ENCODE measurements around the gene TIMM8A. TPM values are rescaled to one million over a fixed set of nuclear protein-coding genes. Genes with fewer than 3 reads are reported as not detected.

Gene TIMM8A, protein sequence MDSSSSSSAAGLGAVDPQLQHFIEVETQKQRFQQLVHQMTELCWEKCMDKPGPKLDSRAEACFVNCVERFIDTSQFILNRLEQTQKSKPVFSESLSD
- 4.8 and 5.7 TPM in 2 replicates for total RNA-seq

DNA sequence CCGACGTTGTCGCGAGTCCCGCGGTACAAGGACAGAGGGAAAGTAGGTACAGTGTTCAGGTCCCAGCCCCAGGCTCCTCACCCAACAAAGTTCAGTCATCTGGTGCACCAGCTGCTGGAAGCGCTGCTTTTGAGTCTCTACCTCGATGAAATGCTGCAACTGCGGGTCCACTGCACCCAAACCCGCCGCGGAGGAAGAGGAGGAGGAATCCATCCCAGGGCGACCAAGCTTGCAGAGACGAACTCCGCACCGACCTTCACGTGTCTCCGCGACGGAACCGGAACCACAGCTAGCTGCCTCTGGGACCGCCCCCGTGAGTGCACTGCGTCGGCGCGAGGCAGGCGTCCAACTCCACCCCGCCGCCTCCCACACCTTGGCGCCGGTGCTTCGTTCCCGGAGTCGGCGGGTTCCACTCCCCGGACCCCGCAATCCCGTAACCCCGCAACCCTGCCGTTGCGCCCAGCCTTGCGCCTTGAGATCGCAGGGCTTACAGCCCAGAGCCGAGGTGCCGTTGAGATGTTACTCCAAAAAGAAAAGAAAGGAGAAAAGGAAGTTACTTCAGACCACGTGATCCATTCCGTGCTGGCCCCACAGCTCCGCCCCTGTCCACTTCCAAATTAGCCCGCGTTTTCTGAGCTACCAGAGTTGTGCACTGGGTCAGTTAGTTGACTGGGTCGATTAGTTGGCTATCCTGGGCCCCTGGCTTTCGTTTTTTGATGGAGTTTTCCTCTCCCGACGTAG, at the start of gene TIMM8A:
Gene TIMM8A (minus strand): TSS at position 291 of the 741 bp plus-strand sequence. CDS start 78 bp downstream, at position 213.
- DNase-seq (ENCODE audit: low read depth, low spot score) = no peak

DNA sequence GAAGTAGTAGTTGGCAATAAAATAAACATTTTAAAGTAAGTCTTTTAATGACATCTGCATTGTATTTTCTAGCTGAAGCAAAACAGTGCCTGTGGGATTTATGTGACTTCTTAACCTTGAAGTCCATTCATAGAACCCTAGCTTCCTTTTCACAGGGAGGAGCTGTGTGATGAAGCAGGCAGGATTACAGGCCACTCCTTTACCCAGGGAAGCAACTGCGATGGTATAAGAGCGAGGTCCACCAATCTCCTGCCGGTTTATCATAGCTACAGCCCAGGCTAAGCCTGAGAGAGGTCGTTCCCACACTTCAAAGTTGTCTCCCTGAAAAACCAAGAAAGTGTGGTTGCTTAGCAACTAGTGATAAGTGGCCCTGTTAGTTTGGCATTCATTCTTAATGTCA, 49.2 kb upstream of the TIMM8A start:
- DNase-seq (ENCODE audit: low read depth, low spot score) = no peak

DNA sequence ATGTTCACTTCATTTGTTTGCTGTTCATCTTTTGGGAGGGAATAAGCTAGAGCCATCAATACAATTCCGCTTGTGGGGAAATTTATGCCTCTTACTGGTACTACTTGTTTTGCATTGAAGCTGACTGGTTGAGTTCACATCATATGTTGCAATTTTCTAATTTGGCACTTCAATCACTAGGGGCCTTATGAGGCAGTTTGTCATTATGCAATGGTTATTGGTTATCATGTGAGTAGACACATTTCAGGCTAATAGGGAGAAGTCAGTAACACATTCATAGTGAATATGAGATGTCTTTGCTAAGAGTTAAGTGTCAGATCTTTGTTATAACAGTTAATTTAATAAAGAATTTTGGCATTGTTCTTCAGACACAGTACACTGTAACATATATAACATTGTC, 47.2 kb upstream of the TIMM8A start:
- DNase-seq (ENCODE audit: low read depth, low spot score) = no peak

DNA sequence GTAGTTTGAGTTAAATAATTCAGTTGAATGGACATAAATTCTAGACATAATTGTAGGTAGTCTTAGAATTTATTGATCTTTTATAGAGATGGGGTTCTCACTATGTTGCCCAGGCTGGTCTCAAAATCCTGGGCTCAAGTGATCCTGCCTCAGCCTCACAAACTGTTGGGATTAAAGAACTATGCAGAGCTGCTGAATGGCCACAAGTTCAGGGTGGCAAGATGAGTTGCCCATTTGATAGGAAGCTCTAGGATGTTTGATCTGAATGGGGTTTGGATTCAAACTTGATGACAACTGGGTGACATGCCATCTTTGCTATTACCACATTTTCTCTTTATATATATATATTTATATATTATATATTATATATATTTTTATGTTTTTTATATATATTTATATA, 45.8 kb upstream of the TIMM8A start:
- no peak for DNase-seq (ENCODE audit: low read depth, low spot score)

DNA sequence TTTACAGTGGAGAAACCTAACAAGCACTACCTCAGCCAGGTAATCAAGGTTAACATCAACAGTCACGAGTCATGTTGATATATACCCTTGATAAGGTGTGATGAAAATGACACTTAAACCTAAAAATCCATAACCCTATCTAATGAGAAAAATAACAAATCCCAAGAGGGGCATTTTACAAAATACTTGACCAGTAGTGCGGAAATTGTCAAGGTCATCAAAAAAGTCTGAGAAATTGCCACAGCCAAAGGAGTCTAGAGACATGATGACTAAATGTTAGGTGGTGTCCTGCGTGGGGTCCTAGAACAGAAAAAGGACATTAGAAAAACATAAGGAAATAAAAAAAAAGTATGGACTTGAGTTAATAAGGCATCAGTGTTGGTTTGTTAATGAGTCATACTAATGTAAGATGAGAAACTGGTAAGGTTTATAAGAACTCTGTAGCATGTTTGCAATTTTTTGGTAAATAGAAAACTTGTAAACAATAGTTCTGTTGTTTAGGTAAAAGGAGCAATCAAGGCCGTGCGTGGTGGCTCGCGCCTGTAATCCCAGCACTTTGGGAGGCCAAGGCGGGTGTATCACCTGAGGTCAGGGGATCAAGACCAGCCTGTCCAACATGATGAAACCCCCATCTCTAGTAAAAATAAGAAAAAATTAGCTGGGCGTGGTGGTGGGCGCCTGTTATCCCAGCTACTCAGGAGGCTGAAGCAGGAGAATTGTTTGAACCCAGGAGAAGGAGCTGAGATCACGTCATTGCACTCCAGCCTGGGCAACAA, 45.2 kb upstream of the TIMM8A start:
- no peak for DNase-seq (ENCODE audit: low read depth, low spot score)

DNA sequence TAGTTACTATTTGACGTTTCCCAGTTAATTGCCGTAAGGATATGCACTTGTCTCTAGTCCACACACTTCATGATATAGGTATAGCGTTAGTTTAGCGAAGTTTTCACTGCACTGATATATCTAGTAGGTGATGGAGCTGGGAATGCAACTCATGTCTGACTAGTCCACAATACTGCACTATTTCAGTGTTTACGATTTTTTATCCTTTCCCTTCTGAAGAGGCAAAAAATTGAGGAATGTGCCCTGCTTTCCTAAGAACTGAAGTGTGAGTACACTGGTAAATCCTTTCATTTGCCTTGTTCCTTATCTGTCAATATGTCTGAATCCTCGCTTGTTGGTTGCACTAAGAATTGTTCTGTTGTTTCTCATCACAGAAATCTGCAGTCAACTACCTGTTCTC, 43.3 kb upstream of the TIMM8A start:
- no peak for DNase-seq (ENCODE audit: low read depth, low spot score)

DNA sequence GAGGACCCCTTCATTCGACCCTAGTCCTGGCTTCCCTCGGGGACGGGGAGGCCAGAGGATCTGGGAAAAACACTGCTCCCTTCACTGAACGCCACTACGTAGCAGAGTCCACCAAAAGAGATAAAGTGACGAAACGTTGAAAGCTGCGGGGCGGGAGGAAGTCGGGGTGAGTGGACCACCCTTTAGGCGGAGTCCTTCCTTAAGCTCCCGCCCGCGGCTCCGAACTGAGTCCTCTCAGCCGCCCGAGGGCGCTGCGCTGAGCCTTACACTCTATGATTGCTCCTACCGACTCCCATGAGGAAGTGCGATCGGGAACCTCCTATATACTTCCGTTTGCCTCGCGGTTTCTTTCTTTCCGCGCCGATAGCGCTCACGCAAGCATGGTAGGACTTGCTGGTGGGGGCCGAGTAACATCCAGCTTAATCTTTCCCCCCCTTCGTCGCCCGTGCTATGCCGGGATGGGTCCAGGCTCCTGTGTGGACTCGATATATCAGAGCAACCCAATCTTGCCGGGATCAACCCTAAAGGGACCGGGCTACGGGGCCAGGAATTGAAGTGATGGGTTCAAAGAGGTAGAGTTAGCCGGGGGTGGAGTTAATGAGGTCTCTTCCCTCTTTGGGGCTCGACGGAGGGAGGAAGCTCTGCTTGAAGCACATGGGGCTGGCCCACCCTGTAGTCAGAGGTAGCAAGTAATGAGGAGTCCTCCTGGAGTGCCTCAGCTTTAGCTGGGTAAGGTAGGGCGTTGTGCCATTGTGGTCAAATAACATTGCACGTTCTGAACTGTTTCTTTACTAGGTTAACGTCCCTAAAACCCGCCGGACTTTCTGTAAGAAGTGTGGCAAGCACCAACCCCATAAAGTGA, 42.4 kb upstream of the TIMM8A start, which contains the start of gene RPL36A:
Gene RPL36A (plus strand): TSS at position 348 of the 862 bp plus-strand sequence. CDS start 33 bp downstream, at position 381.
- peak; percentile 63 for DNase-seq (ENCODE audit: low read depth, low spot score)

DNA sequence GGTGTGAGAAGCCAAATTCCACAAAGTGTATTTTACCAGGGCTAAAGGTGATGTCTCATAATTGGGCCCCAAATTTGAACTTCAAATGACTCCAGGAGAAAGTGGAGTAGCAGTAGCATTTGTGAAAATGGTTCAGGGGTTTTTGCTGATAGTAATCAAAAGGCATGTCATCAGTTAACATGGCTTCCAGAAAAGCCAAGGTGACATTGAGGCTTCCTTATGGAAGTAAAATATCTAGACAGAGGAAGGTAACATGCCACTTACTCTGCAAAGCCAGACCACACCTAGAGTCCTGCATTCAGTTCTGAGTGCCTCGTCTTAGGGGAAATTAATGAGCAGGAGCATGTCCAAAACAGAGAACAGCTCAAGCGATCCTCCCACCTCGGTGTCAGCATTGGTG, 40.1 kb upstream of the TIMM8A start:
- DNase-seq (ENCODE audit: low read depth, low spot score) = no peak

DNA sequence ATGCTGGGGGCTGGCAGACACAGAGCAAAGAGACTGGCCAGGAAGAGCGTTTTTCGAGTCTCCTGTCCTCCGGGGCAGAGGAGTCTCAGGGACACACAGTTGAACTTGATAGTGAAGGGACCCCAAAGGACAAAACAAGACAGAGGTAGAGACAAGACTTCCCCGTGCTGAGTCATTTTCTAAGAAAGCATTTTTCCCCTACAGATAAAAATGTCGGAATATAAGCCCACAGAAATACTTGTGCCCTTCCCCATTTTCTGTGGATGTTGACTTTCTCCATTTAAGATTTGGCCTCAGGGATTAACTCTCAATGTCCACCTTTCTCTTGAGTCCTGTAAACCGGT, 38.0 kb upstream of the TIMM8A start:
- no peak for DNase-seq (ENCODE audit: low read depth, low spot score)

DNA sequence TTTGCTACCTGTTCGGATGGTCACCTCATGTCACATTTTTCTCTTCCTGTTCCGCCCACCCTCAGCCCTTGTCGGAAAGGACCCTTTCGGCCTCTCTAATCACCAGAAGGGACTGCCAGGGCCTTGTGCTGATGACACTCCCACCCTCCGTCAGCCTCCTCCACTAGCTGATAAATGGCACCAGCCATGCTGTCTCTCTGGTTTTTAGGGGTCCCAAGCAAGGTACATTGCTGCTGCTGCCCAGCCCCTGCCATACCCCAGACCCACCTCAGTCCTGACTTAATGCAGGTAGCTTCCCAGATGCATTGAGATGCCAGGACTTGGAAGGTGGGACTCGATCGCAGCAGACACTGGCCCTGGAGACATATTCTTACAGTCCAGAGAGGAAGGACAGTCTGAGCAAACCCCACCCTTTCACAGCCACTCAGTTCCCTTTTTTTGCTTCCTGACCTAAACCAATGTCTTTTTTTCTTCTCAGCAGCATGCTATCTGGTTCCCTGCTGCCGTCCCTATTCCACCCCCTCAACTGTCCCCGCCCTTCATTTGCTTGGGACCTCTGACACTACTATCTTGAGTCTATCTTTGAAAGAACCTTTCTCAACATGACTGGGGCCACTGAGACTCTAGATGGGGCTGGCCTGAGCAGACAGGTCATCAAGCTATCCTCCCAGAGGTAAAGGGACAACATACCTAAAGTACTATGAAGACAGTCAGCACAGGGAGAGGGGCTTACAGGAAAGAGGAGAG, 37.4 kb upstream of the TIMM8A start, which contains the start of gene BTK:
Gene BTK (minus strand): TSS at position 397 of the 747 bp plus-strand sequence. CDS start 10,907 bp downstream, outside the sequence.
- DNase-seq (ENCODE audit: low read depth, low spot score) = no peak

DNA sequence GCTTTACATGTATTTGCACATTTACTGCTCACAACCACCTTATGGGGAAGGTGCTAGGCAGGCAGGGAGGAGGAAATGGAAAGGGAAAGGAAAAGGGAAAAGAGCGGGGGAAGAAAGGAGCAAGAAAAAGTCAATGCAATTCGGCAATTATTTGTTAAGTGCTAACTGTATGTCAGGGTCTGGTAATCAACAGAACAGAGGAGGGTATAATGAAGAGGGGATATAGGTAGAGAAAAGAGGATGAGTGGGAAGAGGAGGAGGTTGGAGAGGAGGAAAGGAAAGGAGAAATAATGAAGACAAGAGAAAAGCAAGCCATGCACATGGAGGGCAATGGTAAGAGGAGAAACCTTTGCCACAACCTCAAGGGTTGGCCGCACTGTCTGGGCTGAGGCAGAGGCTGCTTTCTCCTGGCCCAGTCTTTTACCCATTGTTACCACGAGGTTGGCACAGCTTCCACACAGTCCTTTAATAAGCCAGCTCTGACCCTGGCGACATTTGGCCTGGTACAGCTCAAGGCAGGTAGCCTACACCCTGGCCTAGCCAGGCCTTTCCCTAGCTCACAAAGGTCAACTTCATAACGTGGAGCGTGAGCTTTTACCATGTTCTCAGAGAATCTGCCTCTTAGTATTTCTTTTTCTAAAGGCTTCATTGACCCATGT, 36.6 kb upstream of the TIMM8A start:
- DNase-seq (ENCODE audit: low read depth, low spot score) = no peak

DNA sequence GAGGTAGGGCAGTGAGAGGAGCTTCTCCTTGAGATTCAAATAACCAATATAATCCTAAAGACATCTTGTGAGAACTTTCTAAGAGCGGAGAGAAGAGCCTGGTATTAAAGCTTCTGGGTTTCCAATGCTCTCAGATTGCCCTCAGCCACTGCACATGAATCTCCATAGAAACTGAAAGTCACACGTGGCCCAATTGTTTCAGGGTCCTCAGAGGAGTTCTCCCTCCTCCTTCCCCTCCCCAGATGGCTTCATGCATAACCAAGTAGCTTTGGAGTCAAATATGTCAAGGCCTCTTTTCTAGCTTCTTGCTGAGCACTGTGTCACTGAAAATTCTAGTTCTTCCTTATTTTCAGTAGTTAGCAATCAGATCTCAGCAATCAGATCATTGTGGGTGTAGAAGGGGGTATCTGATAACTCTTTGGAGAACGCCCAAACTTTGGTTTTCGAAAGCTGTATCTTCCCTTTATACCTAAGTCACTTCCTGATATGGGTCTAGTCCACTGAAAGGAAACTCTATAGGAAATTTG, 35.2 kb upstream of the TIMM8A start:
- DNase-seq (ENCODE audit: low read depth, low spot score) = no peak

DNA sequence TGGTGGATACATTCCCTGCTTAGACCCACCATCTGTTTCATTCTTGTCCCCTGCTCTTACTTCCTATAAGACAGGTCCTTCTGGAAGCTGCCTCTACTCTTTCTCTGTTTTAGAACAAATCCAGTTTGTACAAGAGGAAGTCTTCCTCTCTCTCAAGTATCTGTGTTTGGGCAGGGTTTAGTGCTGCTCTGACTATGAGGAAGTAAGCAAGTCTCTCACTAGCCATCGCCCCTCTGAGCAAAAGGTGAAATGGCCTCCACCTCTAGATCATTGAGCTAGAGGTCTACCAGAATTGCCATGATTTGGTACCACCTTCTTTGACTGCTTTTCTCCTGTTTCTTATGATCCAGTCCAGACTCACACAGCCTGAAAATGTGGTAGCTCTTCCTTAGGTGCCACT, 29.0 kb upstream of the TIMM8A start:
- DNase-seq (ENCODE audit: low read depth, low spot score) = no peak

DNA sequence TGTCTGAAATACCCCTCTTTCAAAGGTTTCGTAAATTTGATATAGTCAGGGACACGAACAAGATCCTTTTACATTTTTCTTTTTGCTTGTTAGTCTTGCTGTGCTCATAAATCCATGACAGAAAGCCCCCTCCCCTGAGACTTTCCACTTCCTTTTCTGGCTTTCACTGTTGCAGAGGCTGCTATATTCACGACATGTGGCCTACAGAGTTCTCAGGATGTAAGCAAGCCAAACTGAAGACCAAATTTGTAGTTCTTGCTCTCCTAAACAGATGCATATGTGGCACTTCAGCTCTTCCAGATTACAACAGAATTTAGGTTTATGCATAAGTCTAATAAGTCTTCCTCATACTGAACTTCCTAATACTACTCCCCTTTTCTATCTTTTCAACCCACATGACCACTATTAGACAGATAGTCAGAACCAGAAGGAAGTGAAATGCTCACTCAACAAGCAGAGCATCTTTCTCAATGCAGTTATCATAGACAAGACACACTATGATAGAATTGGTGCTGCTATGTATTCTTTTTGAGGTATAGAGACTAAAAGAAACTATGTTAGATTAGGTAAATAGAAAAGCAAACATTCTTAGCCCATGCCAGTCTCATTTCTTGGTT, 22.5 kb upstream of the TIMM8A start:
- no peak for DNase-seq (ENCODE audit: low read depth, low spot score)

DNA sequence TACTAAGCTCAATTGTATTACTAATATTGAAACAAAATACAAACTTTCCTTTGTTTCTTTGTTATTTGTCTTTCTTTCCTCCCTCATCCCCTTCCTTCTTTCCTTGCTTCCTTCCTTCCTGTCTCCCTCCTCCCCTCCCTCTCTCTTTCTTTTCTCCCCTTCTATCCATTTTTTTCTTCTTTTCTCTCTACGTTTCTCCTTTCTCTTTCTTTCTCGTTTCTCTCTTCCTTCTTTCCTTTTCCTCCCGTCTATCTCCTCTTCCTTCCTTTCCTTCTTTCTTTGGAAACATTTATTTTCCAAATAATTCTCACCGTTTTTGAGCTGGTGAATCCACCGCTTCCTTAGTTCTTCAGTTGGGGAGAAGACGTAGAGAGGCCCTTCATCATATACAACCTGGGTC, 21.1 kb upstream of the TIMM8A start:
- DNase-seq (ENCODE audit: low read depth, low spot score) = no peak

DNA sequence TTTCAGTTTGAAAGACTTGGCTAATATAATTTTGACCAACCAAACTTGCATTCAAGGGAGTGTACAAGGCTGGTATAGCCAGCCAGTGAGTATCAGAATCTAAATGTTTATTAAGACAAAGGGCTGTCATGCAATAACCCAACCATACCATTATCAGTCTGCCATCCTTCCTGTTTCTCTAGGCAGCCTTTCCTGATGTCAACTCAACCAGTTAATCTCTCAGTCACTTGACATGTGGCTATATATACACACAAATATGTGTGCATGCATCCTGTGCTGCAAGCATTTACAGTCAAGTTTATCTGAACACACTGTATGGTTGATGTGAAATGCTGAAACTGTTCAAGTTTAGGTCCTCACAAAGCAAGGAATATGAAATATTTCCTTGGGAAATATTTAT, 20.3 kb upstream of the TIMM8A start:
- DNase-seq (ENCODE audit: low read depth, low spot score) = no peak

DNA sequence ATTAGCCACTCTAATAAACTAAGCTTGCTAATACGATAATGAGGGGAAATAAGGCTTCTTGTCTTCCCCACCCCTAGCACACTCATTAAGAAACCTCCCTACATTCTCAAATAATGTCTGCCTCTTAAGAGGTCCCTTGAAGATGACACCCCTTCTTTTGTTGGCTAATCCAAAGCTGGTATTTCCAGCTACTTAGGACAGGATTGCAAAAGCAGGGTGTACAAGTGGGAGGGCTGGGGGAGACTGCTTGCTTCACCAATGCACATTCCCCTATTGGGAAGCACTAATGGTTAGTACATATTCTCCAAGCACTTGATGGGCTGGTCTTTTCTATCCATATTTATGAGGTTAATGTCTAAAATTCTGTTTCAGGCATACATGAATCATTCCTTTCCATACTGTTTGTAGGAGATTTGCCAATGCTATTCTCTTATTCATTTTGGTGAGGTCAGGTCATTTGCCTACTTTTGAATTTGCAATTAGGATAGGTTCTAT, 16.8 kb upstream of the TIMM8A start:
- DNase-seq (ENCODE audit: low read depth, low spot score) = no peak

DNA sequence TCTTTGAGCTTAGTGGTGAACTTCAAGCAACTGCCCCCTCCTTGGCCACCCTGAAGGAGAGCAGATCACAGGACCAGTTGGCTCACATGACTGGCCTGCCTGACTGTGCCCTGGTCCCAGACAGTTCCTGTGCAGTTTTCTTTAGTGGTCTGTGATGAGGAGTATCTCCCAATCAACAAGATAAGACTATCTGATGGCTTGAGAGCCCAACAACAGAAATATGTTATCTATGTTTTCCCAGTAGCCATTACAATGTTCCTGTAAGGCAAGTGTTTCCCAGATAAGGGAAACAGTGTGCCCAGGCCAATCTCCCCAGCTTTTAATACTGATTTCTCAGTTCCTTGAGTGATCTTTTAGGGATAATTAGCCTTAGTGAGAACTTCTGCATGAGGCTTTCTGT, 14.2 kb upstream of the TIMM8A start:
- DNase-seq (ENCODE audit: low read depth, low spot score) = no peak

DNA sequence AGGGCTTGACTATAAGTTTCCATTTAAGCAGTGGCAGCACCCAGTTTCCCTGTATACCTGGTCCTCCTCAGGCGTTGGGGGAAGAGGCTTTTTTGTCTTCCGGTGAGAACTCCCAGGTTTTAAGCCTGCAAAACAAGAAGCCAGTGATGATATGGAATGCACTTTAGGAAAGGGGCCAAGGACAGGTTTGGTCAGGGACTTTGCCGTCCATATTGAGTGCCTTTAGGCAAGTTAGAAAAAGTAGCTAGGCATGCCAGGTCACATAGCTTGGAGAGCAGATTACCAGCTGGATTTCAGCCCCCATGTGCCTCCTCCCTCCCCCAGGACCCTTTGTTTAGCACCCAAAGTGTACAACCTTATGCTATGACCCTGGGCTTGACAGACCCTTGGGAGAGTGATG, 13.6 kb upstream of the TIMM8A start:
- DNase-seq (ENCODE audit: low read depth, low spot score) = no peak

Measured in pulmonary artery endothelial cell (primary cell).